Right atrium auricular region (tissue), 2 donors: ENCODE data around the gene STYXL2. TPM values are rescaled to one million over a fixed set of nuclear protein-coding genes. Genes with fewer than 3 reads are reported as not detected.
A peak's percentile ranks its signal among the peaks of the same experiment; 100 is the strongest.

ENCODE experiments used
- DNase-seq: peaks from one replicate; pipeline ENCODE4 v3.0.0-alpha.2; 2019; ENCODE audit warnings: low spot score
- H3K27ac ChIP-seq, 2 donors: fragments of 200-600 bp; sonication (generic); 1 replicate in 1 of 2; 2 replicates in 1 of 2; pipeline ENCODE4 v1.5.1; 2016 to 2019
- H3K27me3 ChIP-seq, 2 donors: fragments of 200-600 bp; sonication (generic); one replicate each; pipeline versions ENCODE4 v1.5.1 to v1.6.0; 2017 to 2019
- H3K36me3 ChIP-seq: fragments of 200-600 bp; sonication (generic); one replicate; pipeline ENCODE4 v1.5.1; 2016
- H3K4me1 ChIP-seq, 2 donors: fragments of 200-600 bp; sonication (generic); one replicate each; pipeline versions ENCODE4 v1.5.1 to v1.6.0; 2017 to 2019
- H3K4me3 ChIP-seq, 2 donors: fragments of 200-600 bp; sonication (generic); 1 replicate in 1 of 2; 2 replicates in 1 of 2; pipeline ENCODE4 v1.5.1; 2017 to 2019; ENCODE audit warnings: mild to moderate bottlenecking in 1 of 2, moderate library complexity in 1 of 2
- H3K9me3 ChIP-seq, 2 donors: fragments of 200-600 bp; sonication (generic); one replicate each; pipeline ENCODE4 v1.5.1; 2019
- CTCF ChIP-seq, 2 donors: fragments of 200-600 bp; sonication (generic); IDR thresholded peaks; one replicate each; pipeline ENCODE4 v1.5.1; 2019; ENCODE audit warnings: antibody characterized with exemption in 2 of 2
- total RNA-seq, 2 donors: library from RNA; depleted of rRNA; stranded (reverse); fragments of >200 nt; gene quantifications; one replicate each; pipeline ENCODE4 v1.1.0, GENCODE V29; 2016

The STYXL2 gene
- total RNA-seq, 2 donors from 2014 or later: 60.2 to 148 TPM

- no peak overlapping the region for H3K27ac ChIP-seq
- no peak for DNase-seq
- H3K4me3 ChIP-seq: no peak overlapping the region
- no peak for TF ChIP-seq CTCF (IDR thresholded peaks at IDR 0.05)
- H3K27me3 ChIP-seq: no peaks in the 10 kb centered on the region
- no peaks in the 10 kb centered on the region for H3K36me3 ChIP-seq
- H3K9me3 ChIP-seq: no peaks in the 10 kb centered on the region
- H3K4me1 ChIP-seq: peaks cover 0 to 8% of the 10 kb centered on the region in 2 donors
Measured at GRCh38 chr1:167056529-167057231, 37.2 kb upstream of the STYXL2 start.

GRCh38 chr1:167057241-167057688, 36.6 kb upstream of the STYXL2 start:
- TF ChIP-seq CTCF (IDR thresholded peaks at IDR 0.05): peak; percentile 21 to 66
- peaks cover 0 to 8% of the 10 kb centered on the region in 2 donors for H3K4me1 ChIP-seq
- H3K27ac ChIP-seq: no peak overlapping the region
- H3K27me3 ChIP-seq: no peaks in the 10 kb centered on the region
- H3K36me3 ChIP-seq: no peaks in the 10 kb centered on the region
- no peak overlapping the region for H3K4me3 ChIP-seq
- H3K9me3 ChIP-seq: no peaks in the 10 kb centered on the region
- DNase-seq: no peak

GRCh38 chr1:167059045-167059808, 34.6 kb upstream of the STYXL2 start:
- Histone ChIP-seq H3K9me3 (no peaks in the 10 kb centered on the region), H3K4me1 (peaks cover 0 to 8% of the 10 kb centered on the region in 2 donors), H3K36me3 (no peaks in the 10 kb centered on the region), H3K27ac (no peak overlapping the region), H3K4me3 (no peak overlapping the region), H3K27me3 (no peaks in the 10 kb centered on the region)
- peak; percentile 75 for DNase-seq
- peak; percentile 95 to 97 for TF ChIP-seq CTCF (IDR thresholded peaks at IDR 0.05)

- Histone ChIP-seq H3K4me1 (peaks cover 0 to 8% of the 10 kb centered on the region in 2 donors), H3K36me3 (no peaks in the 10 kb centered on the region), H3K27ac (no peak overlapping the region), H3K27me3 (no peaks in the 10 kb centered on the region), H3K9me3 (no peaks in the 10 kb centered on the region), H3K4me3 (no peak overlapping the region)
- DNase-seq: no peak
- TF ChIP-seq CTCF (IDR thresholded peaks at IDR 0.05): no peak
Measured at GRCh38 chr1:167059809-167060107, 34.1 kb upstream of the STYXL2 start.

GRCh38 chr1:167060141-167061072, 33.5 kb upstream of the STYXL2 start:
- Histone ChIP-seq H3K4me3 (no peak overlapping the region), H3K4me1 (peaks cover 0 to 8% of the 10 kb centered on the region in 2 donors), H3K9me3 (no peaks in the 10 kb centered on the region), H3K36me3 (no peaks in the 10 kb centered on the region), H3K27ac (no peak overlapping the region), H3K27me3 (no peaks in the 10 kb centered on the region)
- no peak for DNase-seq
- no peak for TF ChIP-seq CTCF (IDR thresholded peaks at IDR 0.05)
